Measurements from ENCODE around the gene FOSL1. TPM values are rescaled to one million over a fixed set of nuclear protein-coding genes. Genes with fewer than 3 reads are reported as not detected.
A peak's percentile ranks its signal among the peaks of the same experiment; 100 is the strongest.

FOSL1 gene
- total RNA-seq, 1 experiment from 2014 or later = 33.7 TPM

GRCh38 chr11:65946655-65947054 is 46.5 kb upstream of the FOSL1 start:
- H3K4me1 Mint-ChIP-seq = peaks cover 23 to 37% of the 10 kb centered on the region in 2 experiments
- no peaks in the 10 kb centered on the region for H3K27me3 ChIP-seq (ENCODE audit: insufficient read depth, low read length)
- no peak overlapping the region for H4K8ac ChIP-seq (replicated peaks; ENCODE audit: insufficient read length, low read depth, low read length)
- no peaks in the 10 kb centered on the region for H3K9me3 ChIP-seq (ENCODE audit: control insufficient read depth, low read depth, low read length)
- no CpG with 5 or more reads among the region's 4 CpGs for WGBS (ENCODE audit: extremely low coverage, insufficient read length, low lambda C conversion rate)
- H4K5ac ChIP-seq (ENCODE audit: insufficient read length, low read depth, low read length) = peak overlapping the region; percentile 31
- peaks cover 11% of the 10 kb centered on the region for H3K4me1 ChIP-seq (ENCODE audit: insufficient read depth, low read length)
- H3K4me2 ChIP-seq (ENCODE audit: insufficient read depth, insufficient read length, low read length) = no peak overlapping the region
- H3K27me3 Mint-ChIP-seq (ENCODE audit: low read depth) = peaks cover 8% of the 10 kb centered on the region
- no peaks in the 10 kb centered on the region for H3K79me2 ChIP-seq (ENCODE audit: insufficient read depth, low read length)
- H3K23ac ChIP-seq (ENCODE audit: insufficient read length, low read depth, low read length) = no peak overlapping the region
- no peak overlapping the region for H2BK15ac ChIP-seq (ENCODE audit: low read depth, low read length)
- H3K4ac ChIP-seq (ENCODE audit: low read depth, low read length) = peak overlapping the region; percentile 81
- H3K79me1 ChIP-seq (ENCODE audit: insufficient read depth, low read depth, low read length, poor library complexity, severe bottlenecking) = no peaks in the 10 kb centered on the region
- H3K14ac ChIP-seq (ENCODE audit: insufficient read depth, low read length) = peak overlapping the region; percentile 74
- peak overlapping the region; percentile 40 for H3T11ph ChIP-seq (ENCODE audit: low read length)
- no peak overlapping the region for H2AFZ ChIP-seq (ENCODE audit: low read length)
- no peak overlapping the region for H2BK120ac ChIP-seq (ENCODE audit: low read depth, low read length, poor library complexity, severe bottlenecking)
- no peak overlapping the region for H2BK5ac ChIP-seq (ENCODE audit: insufficient read length, low read length)
- H4K91ac ChIP-seq (ENCODE audit: insufficient read length, low read depth, low read length) = peak overlapping the region; percentile 60
- peak overlapping the region; percentile 100 for H2BK12ac ChIP-seq (ENCODE audit: insufficient read length, low read depth, low read length)
- no peak for DNase-seq
- H3K18ac ChIP-seq (ENCODE audit: insufficient read length, low read depth, low read length) = peak overlapping the region; percentile 88
- H3K27ac Mint-ChIP-seq = peak overlapping the region in 2 of 3 experiments; percentile 94 to 95; a peak in 2 of 7 replicates
- TF ChIP-seq, protein P1, sequence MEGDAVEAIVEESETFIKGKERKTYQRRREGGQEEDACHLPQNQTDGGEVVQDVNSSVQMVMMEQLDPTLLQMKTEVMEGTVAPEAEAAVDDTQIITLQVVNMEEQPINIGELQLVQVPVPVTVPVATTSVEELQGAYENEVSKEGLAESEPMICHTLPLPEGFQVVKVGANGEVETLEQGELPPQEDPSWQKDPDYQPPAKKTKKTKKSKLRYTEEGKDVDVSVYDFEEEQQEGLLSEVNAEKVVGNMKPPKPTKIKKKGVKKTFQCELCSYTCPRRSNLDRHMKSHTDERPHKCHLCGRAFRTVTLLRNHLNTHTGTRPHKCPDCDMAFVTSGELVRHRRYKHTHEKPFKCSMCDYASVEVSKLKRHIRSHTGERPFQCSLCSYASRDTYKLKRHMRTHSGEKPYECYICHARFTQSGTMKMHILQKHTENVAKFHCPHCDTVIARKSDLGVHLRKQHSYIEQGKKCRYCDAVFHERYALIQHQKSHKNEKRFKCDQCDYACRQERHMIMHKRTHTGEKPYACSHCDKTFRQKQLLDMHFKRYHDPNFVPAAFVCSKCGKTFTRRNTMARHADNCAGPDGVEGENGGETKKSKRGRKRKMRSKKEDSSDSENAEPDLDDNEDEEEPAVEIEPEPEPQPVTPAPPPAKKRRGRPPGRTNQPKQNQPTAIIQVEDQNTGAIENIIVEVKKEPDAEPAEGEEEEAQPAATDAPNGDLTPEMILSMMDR (conservative IDR thresholded peaks at IDR 0.05) = no peak
- H3K36me3 Mint-ChIP-seq (ENCODE audit: insufficient read depth in 1 of 3, low read depth in 3 of 3) = peaks cover 0 to 18% (median 2%) of the 10 kb centered on the region in 3 experiments; a peak in 4 of 7 replicates
- H3K9ac ChIP-seq (ENCODE audit: extremely low read depth, insufficient read length, low read length) = no peak overlapping the region
- H3K27ac ChIP-seq (ENCODE audit: insufficient read length, low read depth, low read length) = no peak overlapping the region
- H2BK20ac ChIP-seq (ENCODE audit: low read depth, low read length, poor library complexity, severe bottlenecking) = no peak overlapping the region
- H3K9me3 Mint-ChIP-seq = no peaks in the 10 kb centered on the region; a peak in 1 of 5 replicates
- no peaks in the 10 kb centered on the region for H4K20me1 ChIP-seq (ENCODE audit: control insufficient read depth, insufficient read depth, insufficient read length)
- H3K4me3 Mint-ChIP-seq = peak overlapping the region in 1 of 2 experiments; percentile 62; a peak in 1 of 5 replicates
- H3K56ac ChIP-seq (ENCODE audit: insufficient read length, low read depth, low read length) = no peak overlapping the region
- no peak overlapping the region for H2AK5ac ChIP-seq (ENCODE audit: insufficient read length, low read length)
- H3K23me2 ChIP-seq (ENCODE audit: insufficient read length, low read depth, low read length, poor library complexity, severe bottlenecking) = peaks cover 8% of the 10 kb centered on the region

Measured in H9 (cell line).